H7 (cell line): ENCODE measurements around the gene INHBE. TPM values are rescaled to one million over a fixed set of nuclear protein-coding genes. Genes with fewer than 3 reads are reported as not detected.
"Not testable (repeated sequence)": the region's sequence is repeated elsewhere in the genome, so short reads cannot be mapped to it uniquely, and the experiment has no call there.

Experiments
- DNase-seq: peaks from one replicate; pipeline ENCODE4 v3.0.0; 2012
- H3K27me3 ChIP-seq: 2 replicates; pipeline ENCODE4 v1.6.0; 2011; ENCODE audit warnings: mild to moderate bottlenecking, low read length; ENCODE audit not compliant: control insufficient read depth, insufficient read depth
- H3K36me3 ChIP-seq: replicated peaks from 2 replicates; pipeline ENCODE4 v1.5.1; 2011; ENCODE audit warnings: low read length; ENCODE audit not compliant: control insufficient read depth, insufficient read depth
- H3K4me3 ChIP-seq: 2 replicates; pipeline ENCODE4 v1.5.1; 2011; ENCODE audit warnings: low read depth, mild to moderate bottlenecking, control low read depth, low read length, moderate library complexity; ENCODE audit not compliant: insufficient read depth
- total RNA-seq: library from RNA; depleted of rRNA; stranded (reverse); fragments of >200 nt; shearing (Covaris generic); gene quantifications from 2 replicates; pipeline ENCODE4 v1.2.3, GENCODE V29; 2014

INHBE gene
- total RNA-seq, 1 experiment from 2014 or later, result 9.6 TPM

- no peak overlapping the region for H3K4me3 ChIP-seq
- DNase-seq, result no peak
- H3K36me3 ChIP-seq, result no peaks in the 10 kb centered on the region
- H3K27me3 ChIP-seq, result no peaks in the 10 kb centered on the region
These were observed 23.4 kb upstream of the INHBE start for GRCh38 chr12:57431654-57432188.

GRCh38 chr12:57433370-57433769 lies 21.7 kb upstream of the INHBE start:
- no peak for DNase-seq
- no peak overlapping the region for H3K4me3 ChIP-seq
- no peaks in the 10 kb centered on the region for H3K27me3 ChIP-seq
- H3K36me3 ChIP-seq, result no peaks in the 10 kb centered on the region

- H3K4me3 ChIP-seq, result no peak within 1 kb of the TSS
- DNase-seq, result no peak
- no peaks in the 10 kb centered on the region for H3K27me3 ChIP-seq
- H3K36me3 ChIP-seq, result no peaks in the 10 kb centered on the region
These were observed 20.4 kb upstream of the INHBE start, which contains the start of gene INHBC for GRCh38 chr12:57434517-57435223. TSS of gene INHBC (plus strand) at chr12:57434784. CDS start at chr12:57434887, 103 bp downstream.

- H3K4me3 ChIP-seq, result no peak overlapping the region
- no peak for DNase-seq
- no peaks in the 10 kb centered on the region for H3K27me3 ChIP-seq
- no peaks in the 10 kb centered on the region for H3K36me3 ChIP-seq
These were observed 19.8 kb upstream of the INHBE start for GRCh38 chr12:57435293-57435692.

GRCh38 chr12:57438400-57438799 lies 16.7 kb upstream of the INHBE start:
- Histone ChIP-seq H3K4me3 (no peak overlapping the region), H3K27me3 (no peaks in the 10 kb centered on the region), H3K36me3 (no peaks in the 10 kb centered on the region)
- DNase-seq, result no peak

- no peaks in the 10 kb centered on the region for H3K27me3 ChIP-seq
- no peaks in the 10 kb centered on the region for H3K36me3 ChIP-seq
- H3K4me3 ChIP-seq, result no peak overlapping the region
- DNase-seq, result no peak
These were observed 15.3 kb upstream of the INHBE start for GRCh38 chr12:57439762-57440266.

- not testable (repeated sequence) for H3K36me3 ChIP-seq, DNase-seq, H3K27me3 ChIP-seq, H3K4me3 ChIP-seq
These were observed 13.7 kb upstream of the INHBE start for GRCh38 chr12:57441393-57441792.

GRCh38 chr12:57441846-57442427 lies 13.2 kb upstream of the INHBE start:
- DNase-seq, result no peak
- no peaks in the 10 kb centered on the region for H3K27me3 ChIP-seq
- no peak overlapping the region for H3K4me3 ChIP-seq
- H3K36me3 ChIP-seq, result no peaks in the 10 kb centered on the region

GRCh38 chr12:57444337-57444736 lies 10.8 kb upstream of the INHBE start:
- not testable (repeated sequence) for H3K27me3 ChIP-seq, H3K36me3 ChIP-seq, DNase-seq, H3K4me3 ChIP-seq

GRCh38 chr12:57444744-57445143 lies 10.4 kb upstream of the INHBE start:
- no peak overlapping the region for H3K4me3 ChIP-seq
- H3K27me3 ChIP-seq, result no peaks in the 10 kb centered on the region
- no peaks in the 10 kb centered on the region for H3K36me3 ChIP-seq
- DNase-seq, result no peak

- H3K27me3 ChIP-seq, result no peaks in the 10 kb centered on the region
- H3K36me3 ChIP-seq, result no peaks in the 10 kb centered on the region
- H3K4me3 ChIP-seq, result no peak overlapping the region
- DNase-seq, result no peak
These were observed 8.7 kb upstream of the INHBE start for GRCh38 chr12:57446292-57446960.

- DNase-seq, result no peak
- Histone ChIP-seq H3K4me3 (no peak overlapping the region), H3K36me3 (no peaks in the 10 kb centered on the region), H3K27me3 (no peaks in the 10 kb centered on the region)
These were observed 6.4 kb upstream of the INHBE start for GRCh38 chr12:57448669-57449068.

- no peak overlapping the region for H3K4me3 ChIP-seq
- H3K36me3 ChIP-seq, result no peaks in the 10 kb centered on the region
- no peak for DNase-seq
- no peaks in the 10 kb centered on the region for H3K27me3 ChIP-seq
These were observed 5.7 kb upstream of the INHBE start for GRCh38 chr12:57449375-57449774.

GRCh38 chr12:57450057-57450456 lies 5.0 kb upstream of the INHBE start:
- no peak overlapping the region for H3K4me3 ChIP-seq
- H3K36me3 ChIP-seq, result no peaks in the 10 kb centered on the region
- DNase-seq, result no peak
- no peaks in the 10 kb centered on the region for H3K27me3 ChIP-seq
